NCI-H2227 treated with DMSO at 0.1 percent for 48 hours (cell line): ENCODE data around the gene RASGRP3.
"Not testable (repeated sequence)": the region's sequence is repeated elsewhere in the genome, so short reads cannot be mapped to it uniquely, and the experiment has no call there.

ENCODE experiments used
- DNase-seq: peaks from one replicate; lab custom pipeline; 2025; lab: John Stamatoyannopoulos, UW

Gene RASGRP3

DNA sequence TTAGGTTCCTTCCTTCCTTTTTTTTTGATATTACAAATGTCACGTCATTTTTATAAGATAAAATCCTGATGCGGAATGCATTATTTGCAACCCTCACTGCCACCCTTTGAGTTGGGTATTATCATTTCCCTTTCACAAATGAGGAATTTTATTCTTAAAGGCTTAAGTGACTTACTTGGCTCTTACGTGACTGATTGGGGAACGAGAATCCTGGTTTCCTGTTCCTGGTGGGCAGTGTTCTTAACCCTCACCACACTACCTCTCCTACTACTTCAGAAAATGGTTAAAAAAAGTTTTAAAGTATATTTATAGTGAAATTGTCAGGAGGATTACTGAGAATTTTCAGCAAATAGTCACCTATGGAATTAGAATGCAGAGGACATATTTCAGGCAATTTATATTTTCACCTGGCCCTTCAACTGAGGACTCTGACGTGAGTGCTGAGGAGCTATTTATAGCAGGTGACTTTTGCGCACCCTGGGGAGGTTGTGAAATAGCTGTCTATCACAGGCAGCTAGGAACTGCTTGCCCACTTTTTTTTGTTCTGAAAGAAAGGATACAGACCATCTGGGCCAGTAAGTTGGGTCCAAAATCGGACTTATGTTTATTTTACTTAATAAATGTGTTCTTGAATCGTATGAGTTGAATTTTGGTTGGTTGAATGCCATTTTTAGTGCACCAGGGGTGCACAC, 18.7 kb upstream of the RASGRP3 start:
- peak; percentile 12 for DNase-seq

DNA sequence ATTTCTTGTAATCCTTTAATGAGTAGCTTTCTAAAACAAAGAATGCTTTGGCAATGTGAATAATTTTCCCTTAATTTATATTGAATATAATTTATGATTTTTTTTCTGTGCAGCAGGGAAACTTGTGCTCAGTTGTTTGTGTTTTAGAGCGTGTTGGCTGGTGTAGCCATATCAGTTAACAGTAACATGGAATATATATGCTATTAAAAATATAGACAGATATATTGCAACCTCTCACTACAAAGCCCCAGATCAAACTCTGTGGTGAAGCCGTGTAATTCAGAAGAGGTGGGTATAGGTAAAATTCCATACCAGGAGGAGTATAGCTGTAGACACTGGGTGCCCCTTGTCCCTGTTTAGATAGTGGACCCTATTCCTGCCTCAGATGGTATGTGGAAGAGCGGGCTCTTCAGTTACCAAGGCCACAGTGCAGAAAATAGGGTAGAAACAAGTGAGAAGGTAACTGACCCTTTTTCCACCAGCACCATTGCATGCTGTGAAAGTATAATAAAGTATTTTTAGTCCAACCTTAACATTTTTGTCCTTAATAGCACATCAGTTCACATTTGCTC, 18.1 kb upstream of the RASGRP3 start:
- DNase-seq = no peak

DNA sequence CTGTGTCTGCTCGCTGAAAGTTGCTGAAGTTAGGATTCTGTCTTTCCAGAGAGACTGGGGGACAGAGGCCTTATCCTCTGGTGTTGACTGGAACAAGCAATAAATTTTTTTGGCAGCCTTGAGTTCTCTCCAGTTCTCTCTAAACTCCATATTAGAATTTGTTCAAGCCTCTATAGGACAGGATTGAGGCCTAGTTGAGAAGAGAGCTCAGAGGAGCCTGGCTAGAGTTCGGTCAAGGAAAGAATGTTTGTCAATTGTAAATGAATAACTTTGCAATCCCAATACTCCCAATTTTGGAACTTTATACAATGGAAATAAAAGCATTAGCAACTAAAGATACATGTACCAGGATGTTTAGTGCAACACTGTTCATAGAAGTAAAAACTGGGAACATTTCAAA, 16.7 kb upstream of the RASGRP3 start:
- DNase-seq = no peak

DNA sequence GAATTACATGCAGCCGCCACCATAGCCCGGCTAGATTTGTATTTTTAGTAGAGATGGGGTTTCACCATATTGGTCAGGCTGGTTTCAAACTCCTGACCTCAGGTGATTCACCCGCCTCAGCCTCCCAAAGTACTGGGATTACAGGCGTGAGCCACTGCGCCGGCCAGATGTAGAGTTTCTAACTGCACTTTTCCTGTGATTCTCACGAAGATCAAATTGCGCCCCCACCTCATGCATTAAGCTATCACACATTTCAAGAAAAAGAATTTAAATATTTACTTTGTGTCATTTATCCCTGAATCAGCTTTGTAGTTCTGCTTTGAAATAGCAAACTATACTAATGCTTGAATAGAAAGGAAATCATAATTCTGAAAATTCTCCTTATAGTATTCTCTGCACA, 13.9 kb upstream of the RASGRP3 start:
- DNase-seq = not testable (repeated sequence)

DNA sequence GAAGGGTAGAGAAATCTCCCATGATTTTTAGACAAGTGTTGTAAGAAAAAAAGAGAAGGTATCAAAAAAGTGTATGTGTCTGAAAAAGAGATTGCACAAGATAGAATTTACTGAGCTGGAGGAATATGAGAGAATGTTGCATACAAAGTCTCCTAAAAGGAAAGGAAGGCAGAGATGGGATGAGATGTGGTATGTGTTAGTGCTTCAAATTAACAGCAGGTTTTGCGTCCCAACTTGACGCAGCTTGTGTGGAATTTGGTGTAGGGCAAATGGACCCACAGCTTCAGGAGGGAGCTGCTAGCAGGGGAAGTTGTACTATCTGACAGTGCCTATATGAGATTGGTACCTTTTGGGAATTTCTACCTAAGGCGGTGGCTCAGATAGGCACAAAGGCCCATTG, 9.0 kb upstream of the RASGRP3 start:
- no peak for DNase-seq

DNA sequence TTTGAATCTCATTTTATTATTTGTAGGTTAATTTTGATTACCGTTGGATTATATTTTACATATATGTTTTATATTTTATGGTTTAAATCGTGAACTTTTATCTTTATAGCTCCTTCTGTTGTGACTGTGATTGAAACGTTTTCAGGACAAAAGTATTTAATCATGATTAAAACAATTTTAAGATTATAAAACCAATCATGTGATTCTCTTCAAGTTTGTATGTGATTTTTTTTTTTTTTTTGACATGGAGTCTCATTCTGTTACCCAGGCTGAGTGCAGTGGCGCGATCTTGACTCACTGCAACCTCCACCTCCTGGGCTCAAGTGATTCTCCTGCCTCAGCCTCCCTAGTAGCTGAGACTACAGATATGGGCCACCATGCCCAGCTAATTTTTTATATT, 7.2 kb upstream of the RASGRP3 start:
- DNase-seq = no peak

DNA sequence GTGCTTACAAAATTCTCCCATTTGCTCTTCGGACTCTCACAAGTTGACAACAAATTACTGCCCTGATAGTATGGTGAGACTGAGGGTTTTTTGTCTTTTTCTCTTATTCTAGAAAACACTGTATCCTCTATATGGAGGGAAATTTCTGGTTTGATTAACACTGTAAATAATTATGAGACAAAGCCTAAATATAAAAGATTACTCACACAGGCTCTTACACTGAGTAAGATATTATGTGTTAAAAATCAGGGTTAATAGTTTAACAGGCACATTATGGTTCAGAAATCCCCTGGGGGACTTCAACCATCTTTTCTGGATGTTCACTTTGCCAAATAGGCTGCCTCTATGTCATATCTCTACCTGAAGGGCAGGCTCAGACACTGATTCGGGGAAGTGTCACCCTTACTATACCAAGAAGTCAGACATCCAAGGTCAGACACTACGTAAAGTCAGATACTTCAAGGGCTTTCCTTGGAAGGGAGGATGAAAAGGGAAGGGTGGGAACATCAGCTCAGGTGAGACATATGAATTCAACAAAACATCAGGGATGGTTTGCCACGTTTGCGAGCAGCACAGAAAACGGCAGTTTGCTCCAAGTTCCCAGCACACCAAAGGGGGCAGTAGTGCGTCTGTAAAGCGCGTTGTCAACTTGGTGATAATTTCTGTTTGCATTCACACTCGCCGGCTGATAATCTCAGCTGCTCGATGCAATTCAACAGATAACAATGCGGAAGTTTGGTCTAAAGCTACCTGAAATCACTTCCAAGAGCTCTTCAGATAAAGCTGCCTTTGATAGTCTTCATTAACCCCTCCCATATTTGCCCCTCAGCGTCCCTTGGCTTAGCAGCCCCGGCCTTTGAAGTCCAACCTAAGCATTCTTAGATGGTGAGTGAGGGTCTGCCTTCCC, 972 bp upstream of the RASGRP3 start:
- DNase-seq = peak; percentile 77

DNA sequence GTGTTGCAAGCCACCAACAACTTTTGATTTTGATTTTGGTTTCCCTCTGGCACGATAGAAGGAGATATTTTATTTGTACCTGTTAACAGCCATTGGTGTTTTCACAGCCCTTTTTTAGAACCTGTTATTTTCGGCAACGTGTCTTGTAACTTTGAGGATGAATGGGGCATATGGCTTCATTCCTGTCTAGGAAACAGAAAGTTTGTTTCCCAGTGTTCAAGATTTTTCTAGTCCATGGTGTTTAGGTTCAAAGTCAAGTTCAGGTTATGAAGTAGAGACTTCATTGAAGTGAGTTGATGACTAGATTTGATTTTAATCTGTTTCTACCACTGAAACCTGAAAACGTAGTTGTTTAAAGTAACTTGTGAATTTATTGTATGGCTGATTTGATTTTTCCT, 343 bp downstream of the RASGRP3 start:
- DNase-seq = no peak

DNA sequence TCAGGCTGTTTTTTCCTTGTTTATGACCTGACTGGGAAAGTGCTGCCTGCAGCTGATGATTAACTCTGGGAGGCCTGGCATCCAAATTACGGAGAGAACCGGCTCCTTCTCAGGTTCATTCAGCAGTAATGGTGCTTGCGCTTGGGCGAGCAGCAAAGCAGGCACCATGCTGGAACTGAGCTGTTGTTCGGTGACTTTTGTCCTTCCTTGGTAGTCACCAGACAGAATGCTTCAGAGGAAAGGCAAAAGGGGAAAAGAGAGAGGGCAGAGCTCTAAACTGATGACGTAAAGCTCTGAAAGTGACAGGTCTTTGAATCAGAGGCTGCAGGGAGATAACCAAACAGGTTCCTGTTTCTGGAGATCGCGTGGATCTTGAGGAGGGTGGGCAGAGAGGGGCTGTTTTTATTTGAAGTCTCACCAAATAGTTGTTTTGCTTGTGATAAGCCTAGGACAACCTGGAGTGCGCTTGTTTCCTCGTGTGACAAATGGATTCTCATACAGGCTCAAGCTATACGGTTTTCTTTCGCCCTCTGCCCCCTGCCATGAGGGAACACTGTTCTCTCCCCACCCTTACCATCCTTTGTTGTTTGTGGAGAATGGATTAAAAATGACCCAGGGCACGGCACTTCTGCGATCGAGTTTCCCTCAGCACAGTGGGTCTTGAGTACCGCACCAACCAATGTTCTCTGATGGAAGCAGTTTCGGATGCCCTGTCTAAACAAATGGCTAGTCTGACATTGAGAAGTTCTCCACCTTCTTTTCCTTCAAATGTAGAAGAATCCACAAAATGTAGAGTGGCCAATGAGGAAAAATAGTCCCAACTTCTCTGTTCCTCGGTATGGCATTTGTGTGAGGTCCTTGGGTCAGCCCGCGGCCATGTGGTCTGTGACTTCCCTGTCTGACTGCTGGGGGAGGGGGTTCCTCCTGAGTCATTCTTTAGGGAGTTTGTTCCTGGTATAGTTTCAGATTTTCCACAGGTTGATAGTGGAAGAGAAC, 1.3 kb downstream of the RASGRP3 start:
- DNase-seq = peak; percentile 49

DNA sequence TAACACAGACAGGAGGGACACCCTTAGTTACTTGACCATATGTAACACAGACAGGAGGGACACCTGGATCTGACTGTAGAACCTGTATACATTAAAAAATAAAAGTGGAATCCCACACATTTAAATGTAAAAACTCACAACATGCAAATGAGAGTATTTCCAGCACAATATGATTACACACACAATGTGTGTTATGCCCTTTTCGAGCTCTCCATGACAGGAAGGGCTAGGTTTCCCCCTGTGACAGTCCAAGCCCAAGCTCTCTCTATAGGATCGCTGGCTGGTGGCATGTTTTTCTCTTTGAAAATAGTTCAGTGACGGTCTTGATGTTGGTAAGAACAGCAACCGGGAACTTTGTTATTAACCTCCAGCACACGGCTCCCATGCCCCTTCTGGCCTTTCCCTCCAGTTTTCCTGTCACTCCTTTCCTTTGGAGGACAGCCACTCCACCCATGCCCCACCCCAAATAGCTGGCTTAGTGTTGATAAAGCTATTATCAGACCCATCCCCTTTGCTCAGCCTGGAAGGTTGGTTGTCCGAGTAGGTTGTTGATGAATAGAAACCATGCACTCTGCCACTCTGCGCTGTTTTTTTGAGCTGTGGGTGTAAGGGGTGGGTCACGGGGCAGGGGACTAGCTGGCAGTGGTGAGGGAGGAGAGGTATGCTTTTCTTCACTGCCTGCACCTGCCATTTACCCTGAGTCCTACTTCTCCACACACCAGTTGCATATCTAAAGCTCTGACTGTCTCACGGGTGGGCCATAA, 2.7 kb downstream of the RASGRP3 start:
- DNase-seq = no peak

DNA sequence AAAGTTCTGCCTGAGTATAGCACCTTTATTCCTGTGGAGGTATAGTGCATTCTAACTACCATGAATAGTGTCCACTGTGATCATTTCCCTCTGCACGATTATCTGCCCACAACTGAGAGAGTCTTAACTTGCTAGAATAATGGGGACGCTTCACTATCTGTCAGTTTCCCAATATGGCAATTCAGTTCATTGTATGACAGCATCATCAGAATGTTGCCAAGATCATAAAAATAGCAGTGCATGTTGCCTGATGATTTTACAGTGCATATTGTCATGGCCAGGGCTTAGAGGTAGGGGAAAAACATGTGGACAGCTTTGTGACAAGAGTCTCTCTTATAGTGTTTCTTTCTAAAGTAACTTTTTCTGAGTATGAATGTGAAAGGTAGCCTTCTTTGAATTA, 6.1 kb downstream of the RASGRP3 start:
- DNase-seq = no peak

DNA sequence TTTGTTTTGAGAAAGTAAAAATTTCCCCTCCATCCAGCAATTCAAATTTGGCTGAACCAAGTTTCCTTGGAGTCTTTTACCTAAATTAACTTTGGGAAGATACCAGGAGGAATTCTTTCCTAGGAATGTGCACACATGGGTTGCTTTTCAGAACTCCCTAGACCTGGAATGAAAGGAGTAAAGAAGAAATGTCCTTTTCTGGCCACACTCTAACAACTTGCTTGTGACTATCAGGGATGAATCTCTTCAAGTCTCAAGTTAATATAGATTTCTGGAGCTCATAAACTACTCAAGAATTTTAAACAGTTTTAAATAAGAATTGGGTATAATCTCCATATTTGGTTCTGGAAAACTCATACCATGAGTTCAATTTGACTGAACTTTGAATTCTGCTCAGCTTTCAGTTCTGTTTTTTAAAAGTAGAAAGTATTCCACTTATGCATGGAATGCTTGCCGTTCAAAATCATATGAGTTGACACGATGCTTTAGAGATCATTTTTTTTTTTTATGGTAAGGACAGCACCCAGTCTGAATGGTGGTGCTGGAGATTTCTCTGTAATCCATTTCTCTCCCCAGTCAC, 7.7 kb downstream of the RASGRP3 start:
- no peak for DNase-seq

DNA sequence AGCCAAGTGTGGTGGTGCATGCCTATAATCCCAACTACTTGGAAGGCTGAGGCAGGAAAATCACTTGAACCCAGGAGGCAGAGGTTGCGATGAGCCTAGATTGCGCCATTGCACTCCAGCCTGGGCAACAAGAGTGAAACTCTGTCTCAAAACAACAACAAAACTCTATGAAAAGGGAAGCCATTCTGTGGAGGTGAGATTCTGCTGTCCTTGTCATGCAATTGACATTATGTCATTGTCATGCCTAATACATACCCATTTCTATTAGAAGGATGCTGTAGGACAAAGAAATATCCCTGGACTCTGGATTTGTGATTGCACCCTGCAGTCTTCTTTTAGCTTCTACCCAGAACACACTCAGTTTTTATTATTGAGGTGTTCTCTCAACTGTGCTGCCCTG, 8.6 kb downstream of the RASGRP3 start:
- no peak for DNase-seq

DNA sequence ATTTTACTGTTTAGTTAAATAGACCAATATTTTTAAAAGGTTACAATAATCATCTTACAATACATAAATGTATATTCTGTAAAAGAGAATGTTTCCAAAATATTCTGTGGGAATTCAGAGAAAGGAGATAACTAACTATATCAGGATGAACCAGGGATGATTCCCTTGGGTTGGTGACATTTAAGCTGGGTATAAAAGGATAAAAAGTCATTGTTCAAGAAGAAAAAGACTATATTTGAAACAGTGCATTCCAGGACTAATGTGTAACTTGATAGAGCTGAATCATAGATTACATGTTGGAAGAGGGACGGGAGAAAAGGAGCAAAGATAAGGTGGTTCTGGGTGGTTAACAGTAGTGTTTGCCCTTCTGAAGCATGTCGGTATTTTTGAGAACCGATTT, 10.1 kb downstream of the RASGRP3 start:
- no peak for DNase-seq

DNA sequence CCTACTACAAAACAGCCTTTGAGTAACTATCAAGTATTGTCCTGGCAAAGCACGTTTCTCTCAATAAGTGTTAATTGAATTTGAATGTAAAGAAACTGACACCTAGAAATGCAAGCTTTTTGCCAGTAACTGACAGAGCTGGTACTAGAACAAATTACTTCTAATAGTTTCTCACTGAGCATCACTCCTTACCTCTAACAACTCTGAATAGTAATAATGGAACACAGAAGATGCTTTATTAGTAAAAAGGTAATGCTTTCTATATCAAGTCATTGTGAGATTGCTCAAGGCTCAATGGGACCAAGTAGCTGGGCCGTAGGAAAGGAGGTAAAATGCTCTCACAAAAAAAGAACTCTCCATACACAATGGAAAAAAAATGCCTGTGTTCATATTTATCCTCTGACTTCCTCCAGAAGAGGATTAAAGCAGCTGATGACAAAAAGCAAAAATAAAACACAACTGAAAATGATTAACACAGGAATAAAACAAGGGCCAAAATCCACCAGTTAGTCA, 11.8 kb downstream of the RASGRP3 start:
- DNase-seq = no peak

DNA sequence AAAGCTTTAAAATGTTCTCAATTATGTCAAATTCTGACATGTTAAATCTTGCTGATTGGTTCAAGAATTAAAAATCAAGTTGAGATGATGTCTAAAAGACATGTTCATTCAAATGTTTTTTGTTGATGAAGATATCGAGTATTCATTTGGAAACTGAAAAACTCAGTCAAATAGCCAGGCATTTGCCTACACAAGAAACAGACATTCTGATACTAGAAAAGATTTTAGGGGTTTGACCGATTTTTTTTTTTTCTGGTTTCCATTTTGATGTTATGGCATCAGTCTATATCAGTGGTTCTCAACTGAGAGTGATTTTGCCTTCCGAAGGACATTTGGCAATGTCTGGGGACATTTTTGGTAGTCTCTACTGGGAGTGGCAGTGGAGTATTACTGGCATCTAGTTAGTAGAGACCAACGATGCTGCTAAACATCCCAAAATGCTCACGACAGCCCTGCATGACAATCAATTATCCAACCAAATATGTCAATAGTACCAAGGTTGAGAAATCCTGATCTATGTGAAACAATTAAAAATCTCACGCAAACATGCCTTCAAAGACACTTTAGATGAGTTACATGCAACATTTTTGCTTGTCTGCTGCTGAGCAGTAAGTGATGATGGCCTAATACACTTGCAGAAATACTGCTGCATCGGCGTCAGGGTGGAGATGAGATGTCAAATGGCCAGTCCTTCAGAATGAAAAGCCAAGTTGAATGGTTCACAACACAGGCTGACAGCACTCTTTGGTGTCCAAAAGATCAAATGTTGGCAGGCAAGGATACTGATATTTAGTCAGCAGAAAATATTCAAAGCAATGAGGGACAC, 12.5 kb downstream of the RASGRP3 start:
- no peak for DNase-seq

DNA sequence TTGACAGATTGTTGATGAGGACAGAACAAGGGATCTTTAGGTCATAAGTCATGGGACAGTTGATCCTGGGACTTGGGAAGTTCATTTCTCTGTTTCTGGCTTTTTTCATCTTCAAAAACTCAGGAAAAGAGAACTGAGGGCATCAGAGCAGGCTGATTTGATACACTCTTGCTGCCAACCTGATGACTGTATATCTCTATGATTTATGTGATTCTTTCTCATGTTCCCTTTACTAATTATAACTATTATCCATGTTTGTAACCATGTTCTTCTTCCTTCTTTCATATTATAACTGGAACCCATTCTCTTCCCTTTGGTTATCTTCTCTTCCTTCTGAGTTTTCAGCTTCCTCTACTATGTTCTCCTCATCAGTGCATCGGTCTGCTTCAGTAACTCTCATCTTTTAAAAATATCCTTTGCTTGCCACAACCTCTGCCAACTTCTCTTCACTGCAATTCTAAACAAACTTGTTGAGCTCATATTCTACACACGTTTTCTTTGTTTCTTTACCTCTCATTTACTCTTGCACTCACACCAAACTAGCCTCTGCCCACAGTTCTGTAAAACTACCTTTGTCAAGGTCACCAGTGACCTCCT, 13.5 kb downstream of the RASGRP3 start:
- DNase-seq = no peak

DNA sequence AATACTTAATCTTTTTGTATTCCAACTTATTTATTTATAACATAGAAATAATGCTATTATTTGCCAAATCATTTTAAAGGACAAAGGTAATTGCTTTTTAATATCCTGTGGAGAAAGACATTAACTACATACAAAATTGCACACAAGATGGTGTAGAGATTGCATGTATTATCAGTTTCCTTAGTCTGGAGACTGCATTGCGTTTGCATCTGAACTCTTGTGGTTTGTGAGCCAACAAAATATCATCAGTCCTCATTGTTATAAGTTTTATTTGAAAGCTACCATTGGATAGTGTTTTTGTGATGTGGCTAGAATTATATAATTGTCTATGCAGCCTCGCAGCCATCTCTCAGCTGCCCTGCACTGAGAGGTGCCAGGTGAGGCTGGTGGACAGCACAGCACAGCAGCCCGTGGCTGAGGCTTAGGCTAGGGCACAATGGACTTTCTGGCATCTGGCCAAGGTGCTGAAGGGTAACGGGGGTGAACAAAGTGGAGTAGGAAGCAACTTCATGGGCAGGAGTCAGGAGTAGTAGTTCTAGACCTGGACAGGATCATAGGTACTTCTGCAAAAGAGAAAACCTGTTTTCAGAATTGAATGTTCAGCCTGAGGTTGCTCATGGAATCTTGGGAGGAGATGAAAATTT, 15.1 kb downstream of the RASGRP3 start:
- DNase-seq = no peak
